Measurements from ENCODE around the gene TMOD3. TPM values are rescaled to one million over a fixed set of nuclear protein-coding genes. Genes with fewer than 3 reads are reported as not detected.

TMOD3 gene
- total RNA-seq, 1 donor from 2014 or later: 28.3 TPM

GRCh38 chr15:51935466-51936104 lies 106.1 kb downstream of the TMOD3 start:
- H3K27ac Mint-ChIP-seq: no peak overlapping the region
- TF ChIP-seq CTCF (IDR thresholded peaks at IDR 0.05; ENCODE audit: unreplicated experiment): no peak
- H3K9me3 Mint-ChIP-seq: no peaks in the 10 kb centered on the region
- H3K4me3 Mint-ChIP-seq: no peak overlapping the region
- peaks cover 15% of the 10 kb centered on the region for H3K36me3 Mint-ChIP-seq
- no peak for DNase-seq (ENCODE audit: low spot score in 2 of 2, unreplicated experiment in 2 of 2)
- H3K4me1 Mint-ChIP-seq: no peaks in the 10 kb centered on the region
- H3K27me3 Mint-ChIP-seq (ENCODE audit: low read depth): no peaks in the 10 kb centered on the region

- no peak overlapping the region for H3K27ac Mint-ChIP-seq
- TF ChIP-seq CTCF (IDR thresholded peaks at IDR 0.05; ENCODE audit: unreplicated experiment): no peak
- H3K9me3 Mint-ChIP-seq: no peaks in the 10 kb centered on the region
- H3K4me3 Mint-ChIP-seq: no peak overlapping the region
- peaks cover 14% of the 10 kb centered on the region for H3K36me3 Mint-ChIP-seq
- no peak for DNase-seq (ENCODE audit: low spot score in 2 of 2, unreplicated experiment in 2 of 2)
- no peaks in the 10 kb centered on the region for H3K27me3 Mint-ChIP-seq (ENCODE audit: low read depth)
- H3K4me1 Mint-ChIP-seq: no peaks in the 10 kb centered on the region
Measured at GRCh38 chr15:51936105-51936478, 106.6 kb downstream of the TMOD3 start.

GRCh38 chr15:51938286-51938685 lies 108.8 kb downstream of the TMOD3 start:
- Mint-ChIP-seq H3K4me1 (no peaks in the 10 kb centered on the region), H3K27me3 (ENCODE audit: low read depth) (no peaks in the 10 kb centered on the region), H3K27ac (no peak overlapping the region), H3K4me3 (no peak overlapping the region), H3K9me3 (no peaks in the 10 kb centered on the region), H3K36me3 (peaks cover 26% of the 10 kb centered on the region)
- no peak for TF ChIP-seq CTCF (IDR thresholded peaks at IDR 0.05; ENCODE audit: unreplicated experiment)
- no peak for DNase-seq (ENCODE audit: low spot score in 2 of 2, unreplicated experiment in 2 of 2)

- no peaks in the 10 kb centered on the region for H3K9me3 Mint-ChIP-seq
- H3K4me3 Mint-ChIP-seq: no peak overlapping the region
- no peaks in the 10 kb centered on the region for H3K4me1 Mint-ChIP-seq
- DNase-seq (ENCODE audit: low spot score in 2 of 2, unreplicated experiment in 2 of 2): no peak
- H3K27me3 Mint-ChIP-seq (ENCODE audit: low read depth): no peaks in the 10 kb centered on the region
- H3K27ac Mint-ChIP-seq: no peak overlapping the region
- TF ChIP-seq CTCF (IDR thresholded peaks at IDR 0.05; ENCODE audit: unreplicated experiment): no peak
- H3K36me3 Mint-ChIP-seq: peaks cover 28% of the 10 kb centered on the region
Measured at GRCh38 chr15:51939216-51939615, 109.8 kb downstream of the TMOD3 start.

GRCh38 chr15:51947124-51947523 lies 117.7 kb downstream of the TMOD3 start:
- peaks cover 42% of the 10 kb centered on the region for H3K36me3 Mint-ChIP-seq
- H3K9me3 Mint-ChIP-seq: no peaks in the 10 kb centered on the region
- H3K27me3 Mint-ChIP-seq (ENCODE audit: low read depth): no peaks in the 10 kb centered on the region
- TF ChIP-seq CTCF (IDR thresholded peaks at IDR 0.05; ENCODE audit: unreplicated experiment): no peak
- no peak overlapping the region for H3K4me3 Mint-ChIP-seq
- no peak for DNase-seq (ENCODE audit: low spot score in 2 of 2, unreplicated experiment in 2 of 2)
- no peak overlapping the region for H3K27ac Mint-ChIP-seq
- H3K4me1 Mint-ChIP-seq: no peaks in the 10 kb centered on the region

GRCh38 chr15:51952805-51953204 lies 123.4 kb downstream of the TMOD3 start:
- peaks cover 47% of the 10 kb centered on the region for H3K36me3 Mint-ChIP-seq
- no peak for TF ChIP-seq CTCF (IDR thresholded peaks at IDR 0.05; ENCODE audit: unreplicated experiment)
- no peaks in the 10 kb centered on the region for H3K4me1 Mint-ChIP-seq
- H3K4me3 Mint-ChIP-seq: no peak overlapping the region
- DNase-seq (ENCODE audit: low spot score in 2 of 2, unreplicated experiment in 2 of 2): no peak
- H3K27ac Mint-ChIP-seq: no peak overlapping the region
- no peaks in the 10 kb centered on the region for H3K9me3 Mint-ChIP-seq
- no peaks in the 10 kb centered on the region for H3K27me3 Mint-ChIP-seq (ENCODE audit: low read depth)
